ENCODE results near the gene ACBD4.

The ACBD4 gene

DNA sequence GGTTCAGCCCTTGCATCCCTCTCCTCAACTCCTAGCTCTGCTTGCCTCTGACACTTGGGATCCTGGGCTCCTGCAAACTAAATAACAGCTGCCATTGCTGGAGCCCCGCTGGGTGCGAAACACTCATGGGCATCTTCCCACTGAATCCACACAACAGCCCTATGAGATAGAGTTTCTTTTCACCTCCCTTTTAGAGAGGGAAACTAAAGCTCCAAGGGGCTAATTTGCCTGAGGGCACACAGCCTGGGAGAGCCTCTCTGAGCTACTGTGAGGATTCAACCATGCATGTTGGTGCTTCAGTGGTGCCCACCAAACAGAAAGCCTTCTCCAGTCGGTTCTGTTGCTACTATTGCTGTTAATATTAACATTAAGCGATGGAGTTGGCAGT is 4.0 kb downstream of the ACBD4 start:
- no peaks in the 10 kb centered on the region for H3K27me3 ChIP-seq (ENCODE audit: insufficient read depth, poor library complexity, severe bottlenecking)
- TF ChIP-seq POLR2AphosphoS5 (IDR thresholded peaks at IDR 0.05; ENCODE audit: low read depth) (no peak), SPI1 (IDR thresholded peaks at IDR 0.05; ENCODE audit: borderline replicate concordance, low read depth) (no peak), GABPA (IDR thresholded peaks at IDR 0.05; ENCODE audit: low read depth) (no peak)
- TF ChIP-seq, protein P1, sequence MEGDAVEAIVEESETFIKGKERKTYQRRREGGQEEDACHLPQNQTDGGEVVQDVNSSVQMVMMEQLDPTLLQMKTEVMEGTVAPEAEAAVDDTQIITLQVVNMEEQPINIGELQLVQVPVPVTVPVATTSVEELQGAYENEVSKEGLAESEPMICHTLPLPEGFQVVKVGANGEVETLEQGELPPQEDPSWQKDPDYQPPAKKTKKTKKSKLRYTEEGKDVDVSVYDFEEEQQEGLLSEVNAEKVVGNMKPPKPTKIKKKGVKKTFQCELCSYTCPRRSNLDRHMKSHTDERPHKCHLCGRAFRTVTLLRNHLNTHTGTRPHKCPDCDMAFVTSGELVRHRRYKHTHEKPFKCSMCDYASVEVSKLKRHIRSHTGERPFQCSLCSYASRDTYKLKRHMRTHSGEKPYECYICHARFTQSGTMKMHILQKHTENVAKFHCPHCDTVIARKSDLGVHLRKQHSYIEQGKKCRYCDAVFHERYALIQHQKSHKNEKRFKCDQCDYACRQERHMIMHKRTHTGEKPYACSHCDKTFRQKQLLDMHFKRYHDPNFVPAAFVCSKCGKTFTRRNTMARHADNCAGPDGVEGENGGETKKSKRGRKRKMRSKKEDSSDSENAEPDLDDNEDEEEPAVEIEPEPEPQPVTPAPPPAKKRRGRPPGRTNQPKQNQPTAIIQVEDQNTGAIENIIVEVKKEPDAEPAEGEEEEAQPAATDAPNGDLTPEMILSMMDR (IDR thresholded peaks at IDR 0.05; ENCODE audit: insufficient read depth, low read length): no peak
- TF ChIP-seq, protein P2, sequence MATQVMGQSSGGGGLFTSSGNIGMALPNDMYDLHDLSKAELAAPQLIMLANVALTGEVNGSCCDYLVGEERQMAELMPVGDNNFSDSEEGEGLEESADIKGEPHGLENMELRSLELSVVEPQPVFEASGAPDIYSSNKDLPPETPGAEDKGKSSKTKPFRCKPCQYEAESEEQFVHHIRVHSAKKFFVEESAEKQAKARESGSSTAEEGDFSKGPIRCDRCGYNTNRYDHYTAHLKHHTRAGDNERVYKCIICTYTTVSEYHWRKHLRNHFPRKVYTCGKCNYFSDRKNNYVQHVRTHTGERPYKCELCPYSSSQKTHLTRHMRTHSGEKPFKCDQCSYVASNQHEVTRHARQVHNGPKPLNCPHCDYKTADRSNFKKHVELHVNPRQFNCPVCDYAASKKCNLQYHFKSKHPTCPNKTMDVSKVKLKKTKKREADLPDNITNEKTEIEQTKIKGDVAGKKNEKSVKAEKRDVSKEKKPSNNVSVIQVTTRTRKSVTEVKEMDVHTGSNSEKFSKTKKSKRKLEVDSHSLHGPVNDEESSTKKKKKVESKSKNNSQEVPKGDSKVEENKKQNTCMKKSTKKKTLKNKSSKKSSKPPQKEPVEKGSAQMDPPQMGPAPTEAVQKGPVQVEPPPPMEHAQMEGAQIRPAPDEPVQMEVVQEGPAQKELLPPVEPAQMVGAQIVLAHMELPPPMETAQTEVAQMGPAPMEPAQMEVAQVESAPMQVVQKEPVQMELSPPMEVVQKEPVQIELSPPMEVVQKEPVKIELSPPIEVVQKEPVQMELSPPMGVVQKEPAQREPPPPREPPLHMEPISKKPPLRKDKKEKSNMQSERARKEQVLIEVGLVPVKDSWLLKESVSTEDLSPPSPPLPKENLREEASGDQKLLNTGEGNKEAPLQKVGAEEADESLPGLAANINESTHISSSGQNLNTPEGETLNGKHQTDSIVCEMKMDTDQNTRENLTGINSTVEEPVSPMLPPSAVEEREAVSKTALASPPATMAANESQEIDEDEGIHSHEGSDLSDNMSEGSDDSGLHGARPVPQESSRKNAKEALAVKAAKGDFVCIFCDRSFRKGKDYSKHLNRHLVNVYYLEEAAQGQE (IDR thresholded peaks at IDR 0.05; ENCODE audit: insufficient replicate concordance, low read depth): no peak
- no peak overlapping the region for H3K27ac ChIP-seq (replicated peaks)
- no peak overlapping the region for H3K4me3 ChIP-seq (replicated peaks; ENCODE audit: insufficient read depth, low read length)
- no peak for DNase-seq (ENCODE audit: low read depth in 1 of 2, low spot score in 1 of 2)

DNA sequence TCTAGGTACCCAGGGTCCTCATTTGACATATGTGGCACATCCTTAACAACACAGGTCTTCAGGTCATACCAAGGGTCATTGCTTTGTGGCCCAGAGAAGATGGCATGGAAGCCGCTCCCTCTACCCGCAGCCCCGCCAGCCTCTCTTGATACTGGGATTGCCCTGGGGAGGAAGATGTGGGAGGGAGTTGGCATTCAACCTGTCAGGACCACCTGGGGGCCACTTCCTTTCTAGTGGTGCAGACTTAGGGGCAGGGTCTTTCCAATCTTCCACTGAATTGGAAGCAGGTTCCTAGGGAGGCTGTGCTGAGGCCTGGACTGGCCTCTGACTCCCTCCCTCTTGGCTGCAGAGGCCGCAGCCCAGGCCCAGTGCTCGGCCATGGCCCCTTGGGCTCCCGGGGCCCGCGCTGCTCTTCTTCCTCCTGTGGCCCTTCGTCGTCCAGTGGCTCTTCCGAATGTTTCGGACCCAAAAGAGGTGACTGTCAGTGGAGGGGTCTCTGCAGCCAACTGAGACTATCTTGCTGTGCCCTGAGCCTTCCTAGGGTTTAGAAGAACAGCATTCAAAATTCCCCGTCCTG is 7.7 kb downstream of the ACBD4 start:
- H3K27ac ChIP-seq (replicated peaks): no peak overlapping the region
- H3K4me3 ChIP-seq (replicated peaks; ENCODE audit: insufficient read depth, low read length): no peak overlapping the region
- TF ChIP-seq SPI1 (IDR thresholded peaks at IDR 0.05; ENCODE audit: borderline replicate concordance, low read depth) (no peak), POLR2AphosphoS5 (IDR thresholded peaks at IDR 0.05; ENCODE audit: low read depth) (no peak), GABPA (IDR thresholded peaks at IDR 0.05; ENCODE audit: low read depth) (no peak)
- TF ChIP-seq, protein P1 (IDR thresholded peaks at IDR 0.05; ENCODE audit: insufficient read depth, low read length): no peak
- TF ChIP-seq, protein P2 (IDR thresholded peaks at IDR 0.05; ENCODE audit: insufficient replicate concordance, low read depth): no peak

DNA sequence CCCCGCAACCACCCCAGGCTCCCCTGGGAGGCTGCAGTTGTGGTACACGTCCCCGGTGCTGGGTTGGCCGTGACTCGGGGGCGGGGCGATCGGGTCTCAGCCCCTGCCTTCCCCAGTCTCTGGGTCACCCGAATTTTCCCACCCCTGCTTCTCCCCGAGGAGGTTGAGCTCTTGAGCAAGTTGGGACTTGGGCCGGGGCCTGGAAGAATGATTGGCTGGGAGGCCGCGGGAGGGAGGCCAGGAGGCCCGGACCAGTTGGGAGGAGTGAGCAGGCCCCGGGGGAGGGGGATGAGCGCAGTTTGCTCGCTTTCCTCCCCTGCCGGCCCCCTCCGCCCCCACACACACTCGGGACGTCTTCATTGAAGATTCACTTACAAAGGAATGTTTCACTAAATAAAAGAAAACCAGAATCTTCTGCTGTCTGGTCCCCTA is 8.3 kb downstream of the ACBD4 start:
- Histone ChIP-seq H3K27ac (replicated peaks) (no peak overlapping the region), H3K4me3 (replicated peaks; ENCODE audit: insufficient read depth, low read length) (no peak overlapping the region), H3K27me3 (ENCODE audit: insufficient read depth, poor library complexity, severe bottlenecking) (no peaks in the 10 kb centered on the region)
- DNase-seq (ENCODE audit: low read depth in 1 of 2, low spot score in 1 of 2): no peak
- TF ChIP-seq GABPA (IDR thresholded peaks at IDR 0.05; ENCODE audit: low read depth): no peak
- TF ChIP-seq, protein P2 (IDR thresholded peaks at IDR 0.05; ENCODE audit: insufficient replicate concordance, low read depth): no peak
- no peak for TF ChIP-seq SPI1 (IDR thresholded peaks at IDR 0.05; ENCODE audit: borderline replicate concordance, low read depth)
- TF ChIP-seq POLR2AphosphoS5 (IDR thresholded peaks at IDR 0.05; ENCODE audit: low read depth): no peak
- TF ChIP-seq, protein P1 (IDR thresholded peaks at IDR 0.05; ENCODE audit: insufficient read depth, low read length): no peak

More for the DNA sequence above, 7.7 kb downstream of the ACBD4 start:
- H3K27me3 ChIP-seq (ENCODE audit: insufficient read depth, poor library complexity, severe bottlenecking): no peaks in the 10 kb centered on the region
- DNase-seq (ENCODE audit: low read depth in 1 of 2, low spot score in 1 of 2): no peak
